Muscle layer of duodenum (tissue), 2 donors: ENCODE data around the gene CHRM1.

ENCODE experiments used
- H3K27ac ChIP-seq: one replicate; pipeline ENCODE4 v1.7.0; 2013; ENCODE audit warnings: mild to moderate bottlenecking, low read length
- H3K27me3 ChIP-seq: one replicate; pipeline ENCODE4 v1.7.0; 2013; ENCODE audit warnings: low read depth, mild to moderate bottlenecking, control low read depth, low read length
- H3K36me3 ChIP-seq, 2 donors: one replicate each; pipeline ENCODE4 v1.7.0; 2013; ENCODE audit warnings: low read length in 2 of 2, control low read depth in 1 of 2, mild to moderate bottlenecking in 1 of 2; ENCODE audit not compliant: insufficient read depth in 2 of 2, control insufficient read depth in 1 of 2
- H3K4me1 ChIP-seq, 2 donors: one replicate each; pipeline ENCODE4 v1.7.0; 2013; ENCODE audit warnings: low read length in 2 of 2, mild to moderate bottlenecking in 2 of 2, control low read depth in 1 of 2, moderate library complexity in 1 of 2; ENCODE audit not compliant: insufficient read depth in 2 of 2, control insufficient read depth in 1 of 2
- H3K4me3 ChIP-seq, 2 donors: one replicate each; pipeline ENCODE4 v1.7.0; 2013; ENCODE audit warnings: low read length in 2 of 2, low read depth in 1 of 2, mild to moderate bottlenecking in 1 of 2
- H3K9me3 ChIP-seq, 2 donors: one replicate each; pipeline ENCODE4 v1.7.0; 2013; ENCODE audit warnings: low read length in 2 of 2, control low read depth in 1 of 2, mild to moderate bottlenecking in 1 of 2; ENCODE audit not compliant: control insufficient read depth in 1 of 2
- donor health status: healthy.

The CHRM1 gene

GRCh38 chr11:62896049-62896448 lies 25.1 kb downstream of the CHRM1 start:
- Histone ChIP-seq H3K36me3 (no peaks in the 10 kb centered on the region), H3K4me3 (no peak overlapping the region), H3K4me1 (no peaks in the 10 kb centered on the region), H3K27ac (no peak overlapping the region), H3K9me3 (no peaks in the 10 kb centered on the region), H3K27me3 (no peaks in the 10 kb centered on the region)

- Histone ChIP-seq H3K9me3 (no peaks in the 10 kb centered on the region), H3K4me1 (no peaks in the 10 kb centered on the region), H3K36me3 (no peaks in the 10 kb centered on the region), H3K4me3 (no peak overlapping the region), H3K27me3 (no peaks in the 10 kb centered on the region), H3K27ac (no peak overlapping the region)
Observed at GRCh38 chr11:62895501-62895900, 25.7 kb downstream of the CHRM1 start.

DNA sequence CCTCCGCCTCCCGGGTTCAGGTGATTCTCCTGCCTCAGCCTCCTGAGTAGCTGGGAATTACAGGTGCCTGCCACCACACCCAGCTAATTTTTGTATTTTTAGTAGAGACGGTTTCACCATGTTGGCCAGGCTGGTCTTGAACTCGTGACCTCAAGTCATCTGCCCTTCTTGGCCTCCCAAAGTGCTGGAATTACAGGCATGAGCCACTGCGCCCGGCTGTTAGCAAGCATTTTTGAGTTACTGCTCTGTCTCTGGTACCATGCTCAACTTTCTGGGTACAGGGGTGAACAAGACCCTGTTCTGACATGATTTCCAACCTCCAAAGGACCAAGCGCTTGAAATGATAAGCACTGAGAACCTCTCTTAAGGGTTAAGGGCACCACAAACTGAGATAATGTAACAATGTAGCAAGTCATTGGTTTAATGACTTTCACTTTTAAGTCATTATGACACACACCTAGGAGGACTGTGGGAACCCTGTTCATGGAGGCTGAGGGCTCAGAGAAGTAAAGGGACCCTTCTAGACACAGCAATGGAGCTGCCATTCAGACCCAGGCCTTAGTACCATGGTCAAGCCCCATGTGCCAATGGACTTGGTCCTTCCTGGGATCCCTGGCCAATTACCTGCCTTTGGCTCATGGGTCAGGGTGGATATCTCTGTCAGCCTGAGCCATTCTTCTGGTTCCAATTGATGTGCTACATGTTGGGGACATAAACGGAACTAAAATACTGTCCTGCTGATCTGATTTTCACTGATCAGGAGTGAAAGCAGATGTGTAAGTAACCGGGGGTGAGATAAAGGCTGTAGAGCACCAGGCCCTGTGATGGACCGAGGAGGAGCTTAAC lies 28.9 kb downstream of the CHRM1 start:
- no peaks in the 10 kb centered on the region for H3K27me3 ChIP-seq
- no peak overlapping the region for H3K4me3 ChIP-seq
- H3K36me3 ChIP-seq = peaks cover 20 to 22% of the 10 kb centered on the region in 2 donors
- H3K9me3 ChIP-seq = no peaks in the 10 kb centered on the region
- peaks cover 0 to 5% of the 10 kb centered on the region in 2 donors for H3K4me1 ChIP-seq
- H3K27ac ChIP-seq = no peak overlapping the region

DNA sequence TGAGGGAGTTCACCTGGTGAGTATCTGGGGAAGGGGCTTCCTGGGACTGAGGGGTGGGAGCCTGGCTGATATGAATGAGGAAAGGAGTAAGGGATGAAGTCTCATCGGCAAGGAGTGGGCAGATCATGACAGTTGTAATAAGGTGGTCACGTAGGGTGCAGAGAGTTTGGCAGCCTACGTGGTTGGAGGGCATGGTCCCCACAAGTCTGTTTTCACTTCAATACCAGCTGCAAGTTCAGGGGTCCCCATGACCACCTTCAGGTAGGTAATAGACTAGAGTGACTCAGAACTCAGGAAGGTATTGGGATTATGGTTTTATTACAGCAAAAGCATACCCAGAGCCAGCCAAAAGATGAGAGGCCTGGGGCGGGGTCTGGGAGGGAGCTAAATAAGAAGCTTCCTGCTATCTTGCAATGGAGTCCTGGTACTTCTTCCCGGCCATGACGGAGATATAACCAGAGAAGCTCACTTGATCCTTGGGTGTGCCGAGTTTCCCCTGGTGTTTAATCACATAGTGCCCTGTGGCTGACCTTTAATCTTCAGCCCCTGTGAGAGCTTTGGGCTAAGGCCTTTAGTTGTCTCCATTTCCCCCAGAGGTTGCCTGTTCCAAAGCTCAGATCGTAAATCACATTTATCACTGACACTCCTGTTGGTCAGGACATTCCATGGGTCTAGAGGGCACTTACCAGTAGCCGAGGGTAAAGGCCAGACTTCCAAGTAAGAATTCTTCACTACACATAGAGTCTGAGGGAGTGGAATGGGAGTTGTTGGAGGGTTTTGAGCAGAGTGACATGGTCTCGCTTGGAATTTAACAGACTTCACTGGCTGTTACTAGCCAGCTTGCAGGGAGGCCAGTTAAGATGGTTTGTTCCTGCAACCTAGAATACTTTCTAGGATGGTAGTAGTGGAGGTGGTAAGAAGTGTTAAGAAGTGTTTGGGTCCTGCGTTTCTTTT lies 31.4 kb downstream of the CHRM1 start:
- peaks cover 36 to 47% of the 10 kb centered on the region in 2 donors for H3K36me3 ChIP-seq
- no peak overlapping the region for H3K27ac ChIP-seq
- peaks cover 8 to 9% of the 10 kb centered on the region in 2 donors for H3K4me1 ChIP-seq
- no peak overlapping the region for H3K4me3 ChIP-seq
- H3K27me3 ChIP-seq = no peaks in the 10 kb centered on the region
- no peaks in the 10 kb centered on the region for H3K9me3 ChIP-seq

GRCh38 chr11:62889126-62889483 lies 32.1 kb downstream of the CHRM1 start:
- peaks cover 42 to 54% of the 10 kb centered on the region in 2 donors for H3K36me3 ChIP-seq
- no peaks in the 10 kb centered on the region for H3K27me3 ChIP-seq
- no peaks in the 10 kb centered on the region for H3K9me3 ChIP-seq
- peaks cover 9 to 14% of the 10 kb centered on the region in 2 donors for H3K4me1 ChIP-seq
- H3K4me3 ChIP-seq = no peak overlapping the region
- no peak overlapping the region for H3K27ac ChIP-seq

- Histone ChIP-seq H3K27me3 (no peaks in the 10 kb centered on the region), H3K4me1 (peaks cover 13 to 21% of the 10 kb centered on the region in 2 donors), H3K27ac (no peak overlapping the region), H3K36me3 (peaks cover 49 to 61% of the 10 kb centered on the region in 2 donors), H3K4me3 (no peak overlapping the region), H3K9me3 (no peaks in the 10 kb centered on the region)
Observed at GRCh38 chr11:62888406-62888805, 32.8 kb downstream of the CHRM1 start.

GRCh38 chr11:62885137-62885750 lies 35.9 kb downstream of the CHRM1 start:
- H3K27me3 ChIP-seq = no peaks in the 10 kb centered on the region
- H3K9me3 ChIP-seq = no peaks in the 10 kb centered on the region
- peaks cover 58 to 86% of the 10 kb centered on the region in 2 donors for H3K36me3 ChIP-seq
- H3K4me1 ChIP-seq = peaks cover 22 to 38% of the 10 kb centered on the region in 2 donors
- no peak overlapping the region for H3K4me3 ChIP-seq
- no peak overlapping the region for H3K27ac ChIP-seq

DNA sequence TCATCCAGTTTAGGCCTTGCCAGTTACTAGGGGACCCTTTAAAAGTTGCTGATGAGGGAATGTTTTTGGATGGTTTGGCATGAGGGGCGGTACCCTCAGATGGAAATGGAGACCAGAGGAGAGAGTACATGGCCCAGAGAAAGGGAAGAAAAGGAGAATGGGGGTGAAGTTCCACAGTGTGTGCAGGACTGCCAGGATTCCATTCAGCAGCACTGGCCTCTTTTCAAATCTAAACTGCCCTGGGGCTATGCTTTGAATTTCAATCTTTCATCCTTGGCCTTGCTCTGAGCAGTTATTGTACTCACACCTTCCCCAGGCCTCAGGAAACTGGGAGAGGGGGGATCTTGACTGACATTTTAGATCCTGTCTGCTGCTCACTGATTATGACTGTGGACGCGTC lies 37.5 kb downstream of the CHRM1 start:
- Histone ChIP-seq H3K27me3 (no peaks in the 10 kb centered on the region), H3K9me3 (no peaks in the 10 kb centered on the region), H3K4me1 (peaks cover 25 to 50% of the 10 kb centered on the region in 2 donors), H3K36me3 (peaks cover 49 to 76% of the 10 kb centered on the region in 2 donors), H3K27ac (peak overlapping the region; percentile 99), H3K4me3 (peak overlapping the region in 1 of 2 donors; percentile 97)

- peaks cover 41 to 69% of the 10 kb centered on the region in 2 donors for H3K36me3 ChIP-seq
- no peaks in the 10 kb centered on the region for H3K9me3 ChIP-seq
- no peaks in the 10 kb centered on the region for H3K27me3 ChIP-seq
- peak overlapping the region; percentile 94 to 97 for H3K4me3 ChIP-seq
- peak overlapping the region; percentile 99 for H3K27ac ChIP-seq
- H3K4me1 ChIP-seq = peaks cover 25 to 50% of the 10 kb centered on the region in 2 donors
Observed at GRCh38 chr11:62882788-62883501, 38.2 kb downstream of the CHRM1 start.

GRCh38 chr11:62882431-62882749 lies 38.8 kb downstream of the CHRM1 start:
- peaks cover 25 to 50% of the 10 kb centered on the region in 2 donors for H3K4me1 ChIP-seq
- H3K27ac ChIP-seq = peak overlapping the region; percentile 99
- H3K27me3 ChIP-seq = no peaks in the 10 kb centered on the region
- peaks cover 39 to 65% of the 10 kb centered on the region in 2 donors for H3K36me3 ChIP-seq
- peak overlapping the region; percentile 94 to 97 for H3K4me3 ChIP-seq
- no peaks in the 10 kb centered on the region for H3K9me3 ChIP-seq
